GM23338 (cell line): ENCODE data around the gene CEP70. TPM values are rescaled to one million over a fixed set of nuclear protein-coding genes. Genes with fewer than 3 reads are reported as not detected.

Source experiments
- ATAC-seq: fragments of 200-7000 bp; cut with Tn5 transposase; 3 replicates; pipeline ENCODE4 v1.9.1; 2020
- DNase-seq: peaks from one replicate; pipeline ENCODE4 v3.0.0-alpha.2; 2015; ENCODE audit warnings: low spot score
- H2AFZ ChIP-seq: fragments of 200-600 bp; sonication (generic); 2 replicates; pipeline ENCODE4 v1.8.0; 2016; ENCODE audit warnings: antibody characterized with exemption, mild to moderate bottlenecking, moderate library complexity
- H3F3A ChIP-seq: fragments of 200-600 bp; sonication (generic); replicated peaks from 2 replicates; pipeline ENCODE4 v1.8.0; 2017; ENCODE audit warnings: antibody characterized with exemption, mixed run types, low read depth
- H3K27ac ChIP-seq: fragments of 200-600 bp; sonication (generic); 2 replicates; pipeline ENCODE4 v1.6.1; 2016; ENCODE audit warnings: low read depth
- H3K27me3 ChIP-seq: fragments of 200-600 bp; sonication (generic); 2 replicates; pipeline ENCODE4 v1.8.0; 2016; ENCODE audit warnings: mild to moderate bottlenecking, mixed run types, moderate library complexity; ENCODE audit not compliant: insufficient read depth
- H3K36me3 ChIP-seq: fragments of 200-600 bp; sonication (generic); 2 replicates; pipeline ENCODE4 v1.8.0; 2016; ENCODE audit warnings: mild to moderate bottlenecking; ENCODE audit not compliant: insufficient read depth
- H3K4me1 ChIP-seq: fragments of 200-600 bp; sonication (generic); 2 replicates; pipeline ENCODE4 v1.8.0; 2016; ENCODE audit warnings: mild to moderate bottlenecking, moderate library complexity; ENCODE audit not compliant: insufficient read depth
- H3K4me2 ChIP-seq: fragments of 200-600 bp; sonication (generic); 2 replicates; pipeline ENCODE4 v1.7.1; 2017; ENCODE audit warnings: mixed run types
- H3K4me3 ChIP-seq: fragments of 200-600 bp; sonication (generic); 2 replicates; pipeline ENCODE4 v1.6.1; 2016; ENCODE audit warnings: mixed run types
- H3K79me2 ChIP-seq: fragments of 200-600 bp; sonication (generic); replicated peaks from 2 replicates; pipeline ENCODE4 v1.8.0; 2017; ENCODE audit warnings: mild to moderate bottlenecking; ENCODE audit not compliant: insufficient read depth
- H3K9me2 ChIP-seq: fragments of 200-600 bp; sonication (generic); 2 replicates; pipeline ENCODE4 v1.8.0; 2017; ENCODE audit not compliant: insufficient read depth
- H4K20me1 ChIP-seq: fragments of 200-600 bp; sonication (generic); replicated peaks from 2 replicates; pipeline ENCODE4 v1.8.0; 2017; ENCODE audit warnings: mild to moderate bottlenecking; ENCODE audit not compliant: insufficient read depth
- H3K27ac Mint-ChIP-seq: 2 replicates; pipeline ENCODE4 v1.8.0; 2020; ENCODE audit warnings: inconsistent platforms, mild to moderate bottlenecking, moderate library complexity, mixed read lengths
- H3K27me3 Mint-ChIP-seq: 3 replicates; pipeline ENCODE4 v1.8.0; 2022; ENCODE audit warnings: low read depth, mild to moderate bottlenecking, moderate library complexity, mixed read lengths, inconsistent platforms; ENCODE audit not compliant: insufficient read depth, poor library complexity
- H3K36me3 Mint-ChIP-seq: 3 replicates; pipeline ENCODE4 v1.8.0; 2021; ENCODE audit warnings: low read depth, mild to moderate bottlenecking, inconsistent platforms, moderate library complexity, mixed read lengths
- H3K4me1 Mint-ChIP-seq: 3 replicates; pipeline ENCODE4 v1.8.0; 2020; ENCODE audit warnings: mild to moderate bottlenecking, inconsistent platforms, mixed read lengths
- H3K4me3 Mint-ChIP-seq: 3 replicates; pipeline ENCODE4 v1.8.0; 2021; ENCODE audit warnings: moderate library complexity, mild to moderate bottlenecking, inconsistent platforms, mixed read lengths
- H3K9me3 Mint-ChIP-seq: 3 replicates; pipeline ENCODE4 v1.8.0; 2020; ENCODE audit warnings: moderate library complexity, mild to moderate bottlenecking, inconsistent platforms, mixed read lengths
- CREB1 ChIP-seq: fragments of 250-450 bp; sonication (Bioruptor Pico); IDR thresholded peaks from 2 replicates; pipeline ENCODE4 v1.5.0; 2020; ENCODE audit warnings: low read depth, mild to moderate bottlenecking, moderate library complexity
- CTCF ChIP-seq, 2 experiments: fragments of 200-600 bp in 1 of 2; sonication (generic) in 1 of 2; conservative IDR thresholded peaks; 2 replicates each; pipeline versions ENCODE4 v1.5.1 to v1.6.1; 2016 to 2017; ENCODE audit warnings: antibody characterized with exemption in 2 of 2, low read depth in 2 of 2, mild to moderate bottlenecking in 2 of 2, moderate library complexity in 1 of 2
- ETS1 ChIP-seq: IDR thresholded peaks from 2 replicates; pipeline ENCODE4 v1.6.1; 2016; ENCODE audit warnings: antibody characterized with exemption
- EZH2 ChIP-seq: fragments of 200-600 bp; sonication (generic); IDR thresholded peaks from one replicate; pipeline ENCODE4 v1.8.0; 2017; ENCODE audit warnings: antibody characterized with exemption, mild to moderate bottlenecking, low read depth; ENCODE audit not compliant: unreplicated experiment
- EZH2phosphoT487 ChIP-seq: fragments of 200-600 bp; sonication (generic); IDR thresholded peaks from one replicate; pipeline ENCODE4 v1.8.1; 2018; ENCODE audit warnings: antibody characterized with exemption; ENCODE audit not compliant: unreplicated experiment
- JUNB ChIP-seq: IDR thresholded peaks from one replicate; pipeline ENCODE4 v1.6.1; 2016; ENCODE audit warnings: antibody characterized with exemption; ENCODE audit not compliant: unreplicated experiment
- POLR2AphosphoS5 ChIP-seq: IDR thresholded peaks from 2 replicates; pipeline ENCODE4 v1.6.1; 2016; ENCODE audit warnings: antibody characterized with exemption, low read depth
- REST ChIP-seq: IDR thresholded peaks from one replicate; pipeline ENCODE4 v1.6.1; 2018; ENCODE audit warnings: antibody characterized with exemption; ENCODE audit not compliant: unreplicated experiment
- STAT1 ChIP-seq: IDR thresholded peaks from one replicate; pipeline ENCODE4 v1.6.1; 2016; ENCODE audit warnings: antibody characterized with exemption; ENCODE audit not compliant: unreplicated experiment
- ZNF114 ChIP-seq: fragments of 250-450 bp; sonication (Bioruptor Pico); IDR thresholded peaks from 2 replicates; pipeline ENCODE4 v1.5.0; 2020; ENCODE audit warnings: mild to moderate bottlenecking, moderate library complexity
- ZNF331 ChIP-seq: fragments of 250-450 bp; sonication (Bioruptor Pico); IDR thresholded peaks from 2 replicates; pipeline ENCODE4 v1.5.0; 2020; ENCODE audit warnings: low read depth, mild to moderate bottlenecking, moderate library complexity
- ZNF462 ChIP-seq: fragments of 250-450 bp; sonication (Bioruptor Pico); IDR thresholded peaks from 2 replicates; pipeline ENCODE4 v1.5.0; 2020; ENCODE audit warnings: mild to moderate bottlenecking, moderate library complexity
- polyA plus RNA-seq: library from polyadenylated mRNA; unstranded; fragments of >200 nt; fragmentation: Nextera tagmentation; extraction: Ambion mirVana; gene quantifications from 2 replicates; pipeline ENCODE4 v1.2.1, GENCODE V29; 2016
- total RNA-seq: library from RNA; depleted of rRNA; stranded (reverse); fragments of >200 nt; shearing (Covaris generic); gene quantifications from 2 replicates; pipeline ENCODE4 v1.2.3, GENCODE V29; 2014

The CEP70 gene
- total and polyA plus RNA-seq, 2 experiments from 2014 or later, result 28.8 to 31.4 TPM

- no peak overlapping the region for H2AFZ ChIP-seq
- TF ChIP-seq ETS1 (no peak), CREB1 (CRISPR knock-in tag) (no peak), EZH2 (no peak), JUNB (no peak), ZNF331 (CRISPR knock-in tag) (no peak), EZH2phosphoT487 (no peak), ZNF114 (CRISPR knock-in tag) (no peak), REST (no peak), ZNF462 (CRISPR knock-in tag) (no peak), CTCF (conservative IDR thresholded peaks at IDR 0.05; ENCODE audit: low read depth in 2 of 2) (no peak), STAT1 (no peak), POLR2AphosphoS5 (no peak)
- H3K27me3 Mint-ChIP-seq, result no peaks in the 10 kb centered on the region
- no peaks in the 10 kb centered on the region for H3K4me1 ChIP-seq
- no peaks in the 10 kb centered on the region for H3K27me3 ChIP-seq
- peaks cover 99% of the 10 kb centered on the region for H3K36me3 Mint-ChIP-seq
- ATAC-seq (no peak), DNase-seq (no peak)
- H3K79me2 ChIP-seq, result no peaks in the 10 kb centered on the region; the same call in 1 of the 2 replicates
- H3K4me2 ChIP-seq, result no peak overlapping the region
- peaks cover 86% of the 10 kb centered on the region for H3K9me3 Mint-ChIP-seq
- no peak overlapping the region for H3K27ac ChIP-seq
- H4K20me1 ChIP-seq, result no peaks in the 10 kb centered on the region
- peaks cover 3% of the 10 kb centered on the region; the same call in 1 of the 2 replicates for H3K9me2 ChIP-seq
- H3K4me3 ChIP-seq, result no peak overlapping the region
- no peaks in the 10 kb centered on the region for H3F3A ChIP-seq
- H3K36me3 ChIP-seq, result peaks cover 32% of the 10 kb centered on the region
- no peak overlapping the region for H3K4me3 Mint-ChIP-seq
- H3K27ac Mint-ChIP-seq, result no peak overlapping the region
- no peaks in the 10 kb centered on the region for H3K4me1 Mint-ChIP-seq
Observed at GRCh38 chr3:138544546-138544945, 49.5 kb downstream of the CEP70 start.
